AG04449 (cell line): ENCODE results near the gene CDH13.

Experiments
- CTCF ChIA-PET: fragments of 350-600 bp; formaldehyde crosslinking; extraction: SDS; loops from one replicate; lab custom pipeline; 2021; ENCODE audit warnings: antibody characterized with exemption; lab: Yijun Ruan, JAX
- POLR2A ChIA-PET: fragments of 400-600, 350-600 bp; formaldehyde crosslinking; extraction: SDS; loops from one replicate; lab custom pipeline; 2020; ENCODE audit warnings: antibody characterized with exemption, inconsistent platforms; lab: Yijun Ruan, JAX
- DNase-seq: peaks from one replicate; pipeline ENCODE4 v3.0.0-alpha.2; 2010; ENCODE audit warnings: low read depth, low spot score
- H3K4me3 ChIP-seq: 2 replicates; pipeline ENCODE4 v1.5.1; 2011; ENCODE audit warnings: low read depth, mild to moderate bottlenecking, control low read depth, low read length
- CTCF ChIP-seq: IDR thresholded peaks from one replicate; pipeline ENCODE4 v1.5.1; 2011; ENCODE audit warnings: mild to moderate bottlenecking, moderate library complexity, low read length, control low read depth, inconsistent platforms; ENCODE audit not compliant: insufficient read depth; ENCODE audit errors: missing control alignments

The CDH13 gene

DNA sequence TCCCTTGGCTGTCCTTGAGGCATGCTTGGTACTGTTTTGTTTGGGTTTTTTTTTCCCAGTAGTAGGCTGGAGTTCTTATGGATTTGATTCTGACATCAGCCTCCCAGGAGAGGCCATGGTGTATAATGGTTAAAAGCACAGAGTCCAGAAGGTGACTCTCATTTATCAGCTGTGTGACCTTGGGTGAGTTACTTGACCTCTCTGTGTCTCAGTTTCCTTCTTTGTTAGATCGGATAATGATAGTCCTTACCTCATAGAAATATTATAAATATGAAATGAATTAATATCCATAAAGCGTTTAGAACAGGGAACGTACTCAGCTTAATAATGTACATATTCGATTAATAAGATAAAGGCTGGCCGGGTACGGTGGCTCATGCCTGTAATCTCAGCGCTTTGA lies 810.3 kb downstream of the CDH13 start:
- TF ChIP-seq CTCF: no peak
- ChIA-PET POLR2A (no interaction called here), CTCF (interaction anchor here (1.2 to 4.3 kb wide), 2 partner anchors 10 to 80 kb away, joined by 4 to 35 read pairs; no protein-coding TSS in a partner anchor)
- DNase-seq: no peak
- H3K4me3 ChIP-seq: no peak overlapping the region

DNA sequence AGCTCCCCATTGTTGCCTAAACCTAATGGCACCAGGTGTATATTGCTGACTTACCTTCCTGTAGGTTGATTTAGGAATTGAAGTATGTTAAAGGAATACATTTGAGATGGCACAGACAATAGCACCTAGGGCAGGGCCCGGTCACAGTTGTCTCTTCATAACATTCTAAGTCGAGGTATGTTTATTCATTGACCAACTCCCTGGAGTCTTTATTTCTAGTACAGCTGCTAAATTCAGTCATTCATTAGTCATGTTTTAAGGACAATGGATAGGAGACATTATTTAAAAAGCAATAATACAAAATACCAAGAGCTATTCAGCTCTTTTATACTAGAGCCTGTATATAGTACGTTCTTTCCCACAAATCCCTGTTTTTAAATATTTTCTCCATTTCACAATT lies 811.6 kb downstream of the CDH13 start:
- POLR2A ChIA-PET: no interaction called here

DNA sequence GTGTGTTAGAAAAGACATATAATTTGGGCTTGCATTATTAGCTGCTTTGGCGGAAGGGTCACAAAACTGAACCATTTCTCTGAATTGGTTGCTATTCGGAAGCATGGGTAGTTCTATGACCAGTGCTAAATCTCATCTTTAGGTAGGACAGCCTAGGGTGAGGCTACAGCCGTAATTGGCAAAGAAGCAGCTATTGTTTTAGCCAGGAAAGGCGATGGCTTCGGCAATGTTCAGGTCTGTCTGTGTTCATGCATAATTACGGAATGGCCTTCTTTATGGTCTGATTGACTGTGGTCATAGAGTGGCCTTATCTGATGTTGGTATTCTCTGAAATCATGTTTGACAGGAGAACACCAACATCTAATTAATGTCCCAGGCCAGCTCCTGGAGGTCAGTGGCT lies 812.6 kb downstream of the CDH13 start:
- ChIA-PET CTCF (interaction anchor here (0.9 to 4.3 kb wide), 6 partner anchors 8 to 1176 kb away, joined by 3 to 35 read pairs (median 4); no protein-coding TSS in a partner anchor), POLR2A (no interaction called here)
- no peak overlapping the region for H3K4me3 ChIP-seq
- DNase-seq: no peak
- no peak for TF ChIP-seq CTCF

More for the DNA sequence above, 811.6 kb downstream of the CDH13 start:
- no peak overlapping the region for H3K4me3 ChIP-seq
- CTCF ChIA-PET: interaction anchor here (0.8 to 4.3 kb wide), 5 partner anchors 9 to 1175 kb away, joined by 3 to 35 read pairs (median 4); no protein-coding TSS in a partner anchor
- DNase-seq: no peak
- TF ChIP-seq CTCF: no peak

- no peak overlapping the region for H3K4me3 ChIP-seq
- ChIA-PET CTCF (interaction anchor here (1.5 to 2.0 kb wide), 2 partner anchors 17 to 1178 kb away, joined by 3 to 12 read pairs; no protein-coding TSS in a partner anchor), POLR2A (no interaction called here)
- no peak for DNase-seq
- no peak for TF ChIP-seq CTCF
These were observed 814.7 kb downstream of the CDH13 start for GRCh38 chr16:83441517-83441916.

GRCh38 chr16:83443972-83444371 lies 817.2 kb downstream of the CDH13 start:
- H3K4me3 ChIP-seq: no peak overlapping the region
- DNase-seq: no peak
- TF ChIP-seq CTCF: no peak
- CTCF ChIA-PET: interaction anchor here (1.5 to 4.8 kb wide), 3 partner anchors 151 to 1181 kb away, joined by 3 to 48 read pairs (median 6); no protein-coding TSS in a partner anchor
- POLR2A ChIA-PET: no interaction called here

DNA sequence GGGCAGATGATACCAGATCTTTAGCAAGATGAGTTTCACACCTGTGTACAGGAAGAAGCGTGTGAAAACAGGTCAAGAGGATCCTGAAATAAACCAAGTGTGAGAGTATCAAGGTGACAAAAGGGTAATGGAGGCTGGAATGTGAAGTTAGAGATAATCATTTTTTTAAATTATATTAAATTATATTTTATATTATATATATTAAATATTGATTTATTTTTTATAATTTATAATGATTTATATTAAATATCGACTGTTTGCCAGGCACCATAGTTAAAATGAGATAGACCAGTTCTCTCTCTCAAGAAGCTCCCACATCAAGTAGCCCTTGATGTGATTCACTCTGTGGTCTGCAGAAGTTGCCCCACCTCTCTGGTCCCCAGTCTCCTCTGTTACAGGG lies 820.8 kb downstream of the CDH13 start:
- no peak for TF ChIP-seq CTCF
- no peak overlapping the region for H3K4me3 ChIP-seq
- ChIA-PET POLR2A (no interaction called here), CTCF (interaction anchor here (0.6 to 4.8 kb wide), 30 partner anchors 7 to 1185 kb away, joined by 3 to 48 read pairs (median 4); no protein-coding TSS in a partner anchor)
- DNase-seq: no peak
